CD4-positive, CD25-positive, alpha-beta regulatory T cell (primary cell): ENCODE measurements around the gene ACP6. TPM values are rescaled to one million over a fixed set of nuclear protein-coding genes. Genes with fewer than 3 reads are reported as not detected.

ENCODE experiments used
- ATAC-seq, 2 donors: fragments of 150-1000 bp; cut with Tn5 transposase; one replicate each; pipeline ENCODE4 v1.10.0; 2021; ENCODE audit warnings: low read depth in 2 of 2, moderate number of reproducible peaks in 2 of 2, moderate library complexity in 1 of 2
- DNase-seq, 3 donors: peaks; one replicate each; pipeline versions ENCODE4 v3.0.0 to v3.0.0-alpha.2; 2012 to 2022; ENCODE audit warnings: mixed read lengths in 1 of 3
- H3K27ac ChIP-seq: one replicate; pipeline ENCODE4 v1.7.0; 2013; ENCODE audit warnings: mild to moderate bottlenecking, low read length; ENCODE audit not compliant: insufficient read depth, poor library complexity, severe bottlenecking
- H3K27me3 ChIP-seq: one replicate; pipeline ENCODE4 v1.7.0; 2013; ENCODE audit warnings: low read length; ENCODE audit not compliant: control insufficient read depth, insufficient read depth
- H3K36me3 ChIP-seq: one replicate; pipeline ENCODE4 v1.7.0; 2013; ENCODE audit warnings: mild to moderate bottlenecking, low read length, moderate library complexity; ENCODE audit not compliant: control insufficient read depth, insufficient read depth
- H3K4me1 ChIP-seq: 2 replicates; pipeline ENCODE4 v1.7.0; 2013; ENCODE audit warnings: mild to moderate bottlenecking, low read length; ENCODE audit not compliant: insufficient read depth, control insufficient read depth, poor library complexity, severe bottlenecking
- H3K4me3 ChIP-seq: one replicate; pipeline ENCODE4 v1.7.0; 2013; ENCODE audit warnings: low read depth, mild to moderate bottlenecking, low read length, moderate library complexity
- H3K9me3 ChIP-seq, 2 experiments: 1 replicate in 1 of 2; 2 replicates in 1 of 2; pipeline ENCODE4 v1.7.0; 2013; ENCODE audit warnings: low read length in 2 of 2, mild to moderate bottlenecking in 1 of 2, moderate library complexity in 1 of 2; ENCODE audit not compliant: control insufficient read depth in 2 of 2
- H3K27ac Mint-ChIP-seq, 3 donors: one replicate each; pipeline ENCODE4 v1.8.0; 2020 to 2022; ENCODE audit warnings: mild to moderate bottlenecking in 3 of 3, mixed read lengths in 3 of 3, moderate library complexity in 2 of 3
- H3K27me3 Mint-ChIP-seq: one replicate; pipeline ENCODE4 v1.8.0; 2022; ENCODE audit warnings: mild to moderate bottlenecking, mixed read lengths
- H3K36me3 Mint-ChIP-seq: one replicate; pipeline ENCODE4 v1.8.0; 2020; ENCODE audit warnings: mixed read lengths
- H3K4me1 Mint-ChIP-seq, 4 donors: one replicate each; pipeline ENCODE4 v1.8.0; 2020 to 2022; ENCODE audit warnings: mixed read lengths in 4 of 4, mild to moderate bottlenecking in 1 of 4
- H3K4me3 Mint-ChIP-seq, 4 donors: one replicate each; pipeline ENCODE4 v1.8.0; 2020 to 2022; ENCODE audit warnings: mild to moderate bottlenecking in 4 of 4, mixed read lengths in 4 of 4, moderate library complexity in 3 of 4
- H3K9me3 Mint-ChIP-seq, 7 donors: one replicate each; pipeline ENCODE4 v1.8.0; 2020 to 2022; ENCODE audit warnings: mixed read lengths in 7 of 7, mild to moderate bottlenecking in 3 of 7, moderate library complexity in 2 of 7
- polyA plus RNA-seq, 4 donors: library from polyadenylated mRNA; unstranded; fragments of 300-500 nt; fragmentation: Illumina TruSeq; gene quantifications; one replicate each; pipeline ENCODE4 v1.2.3, GENCODE V29; 2021
- total RNA-seq: library from RNA; stranded (reverse); gene quantifications from one replicate; pipeline ENCODE4 v1.2.3, GENCODE V29; 2022

Gene ACP6
- total and polyA plus RNA-seq, 5 donors from 2014 or later, result 8.9 to 18.5 (median 12.6) TPM

GRCh38 chr1:147608596-147608995, 61.7 kb downstream of the ACP6 start:
- no peak for ATAC-seq
- Histone ChIP-seq H3K4me3 (no peak overlapping the region), H3K9me3 (no peaks in the 10 kb centered on the region), H3K36me3 (peaks cover 26% of the 10 kb centered on the region), H3K27me3 (no peaks in the 10 kb centered on the region), H3K27ac (no peak overlapping the region), H3K4me1 (no peaks in the 10 kb centered on the region)
- DNase-seq, result no peak
- H3K36me3 Mint-ChIP-seq, result peaks cover 47% of the 10 kb centered on the region
- no peaks in the 10 kb centered on the region for H3K9me3 Mint-ChIP-seq
- peaks cover 0 to 11% (median 4%) of the 10 kb centered on the region in 4 donors for H3K4me1 Mint-ChIP-seq
- H3K27ac Mint-ChIP-seq, result no peak overlapping the region
- no peak overlapping the region for H3K4me3 Mint-ChIP-seq
- H3K27me3 Mint-ChIP-seq, result no peaks in the 10 kb centered on the region

DNA sequence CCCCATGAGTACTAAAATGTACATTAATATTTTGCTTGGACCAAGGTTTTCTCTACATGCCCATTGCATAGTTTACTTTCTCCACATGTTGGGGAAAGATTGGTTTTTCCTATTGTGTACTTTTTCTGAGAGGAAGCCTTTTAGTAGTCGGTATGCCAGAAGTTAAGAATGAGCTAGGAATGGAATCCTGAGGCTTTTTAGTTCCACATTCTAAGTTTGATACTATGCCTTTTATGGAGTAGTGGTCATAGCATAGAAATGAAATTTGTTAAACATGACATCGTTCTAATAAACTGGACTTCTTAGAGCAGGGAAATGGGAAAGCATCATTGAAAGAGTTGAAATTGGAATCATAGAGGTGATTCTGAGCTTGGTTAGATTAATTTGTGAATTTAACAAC, 64.7 kb downstream of the ACP6 start:
- H3K4me1 Mint-ChIP-seq, result peaks cover 9 to 28% (median 23%) of the 10 kb centered on the region in 4 donors
- H3K4me3 Mint-ChIP-seq, result no peak overlapping the region

DNA sequence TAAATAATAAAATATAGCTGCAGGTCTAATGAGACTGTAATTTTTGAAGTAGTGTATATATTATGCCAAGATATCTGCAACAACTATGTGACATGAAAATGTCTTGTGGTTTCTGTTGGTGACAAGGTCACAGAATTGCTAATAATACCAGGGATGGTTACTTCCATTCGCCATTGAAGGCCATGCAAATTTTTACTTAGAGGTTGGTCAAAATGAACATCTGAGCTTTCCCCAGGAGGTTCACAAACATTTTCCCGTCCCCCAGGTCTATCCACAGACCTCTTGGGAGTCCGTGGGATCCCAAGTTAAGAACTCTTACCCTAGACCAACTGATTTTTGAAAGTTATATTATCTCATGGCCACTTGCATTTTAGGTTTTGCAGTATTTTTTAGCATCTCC, 66.3 kb downstream of the ACP6 start:
- ATAC-seq, result no peak
- DNase-seq, result no peak
- Mint-ChIP-seq H3K9me3 (no peaks in the 10 kb centered on the region), H3K27me3 (no peaks in the 10 kb centered on the region), H3K36me3 (peaks cover 24% of the 10 kb centered on the region), H3K27ac (no peak overlapping the region), H3K4me1 (peaks cover 9 to 28% (median 26%) of the 10 kb centered on the region in 4 donors), H3K4me3 (no peak overlapping the region)
- Histone ChIP-seq H3K27me3 (no peaks in the 10 kb centered on the region), H3K27ac (no peak overlapping the region), H3K4me3 (no peak overlapping the region), H3K9me3 (no peaks in the 10 kb centered on the region), H3K4me1 (peaks cover 14% of the 10 kb centered on the region), H3K36me3 (peaks cover 14% of the 10 kb centered on the region)

More for the DNA sequence above, 64.7 kb downstream of the ACP6 start:
- no peak for DNase-seq
- peaks cover 14% of the 10 kb centered on the region for H3K36me3 ChIP-seq
- no peaks in the 10 kb centered on the region for H3K27me3 ChIP-seq
- H3K4me3 ChIP-seq, result no peak overlapping the region
- H3K9me3 ChIP-seq, result no peaks in the 10 kb centered on the region
- no peaks in the 10 kb centered on the region for H3K9me3 Mint-ChIP-seq
- no peak overlapping the region for H3K27ac ChIP-seq
- H3K36me3 Mint-ChIP-seq, result peaks cover 31% of the 10 kb centered on the region
- ATAC-seq, result no peak
- no peaks in the 10 kb centered on the region for H3K27me3 Mint-ChIP-seq
- peaks cover 6% of the 10 kb centered on the region for H3K4me1 ChIP-seq
- H3K27ac Mint-ChIP-seq, result no peak overlapping the region

GRCh38 chr1:147600119-147601111, 69.9 kb downstream of the ACP6 start:
- Histone ChIP-seq H3K27me3 (no peaks in the 10 kb centered on the region), H3K4me3 (peak overlapping the region; percentile 60), H3K9me3 (no peaks in the 10 kb centered on the region), H3K36me3 (no peaks in the 10 kb centered on the region), H3K4me1 (peaks cover 22% of the 10 kb centered on the region), H3K27ac (peak overlapping the region; percentile 75)
- Mint-ChIP-seq H3K4me3 (peak overlapping the region; percentile 66 to 92 (median 88)), H3K27ac (peak overlapping the region; percentile 49 to 90 (median 54)), H3K9me3 (no peaks in the 10 kb centered on the region), H3K4me1 (peaks cover 9 to 35% (median 29%) of the 10 kb centered on the region in 4 donors), H3K36me3 (peaks cover 9% of the 10 kb centered on the region), H3K27me3 (peaks cover 14% of the 10 kb centered on the region)
- no peak for DNase-seq
- no peak for ATAC-seq

GRCh38 chr1:147599362-147600118, 70.8 kb downstream of the ACP6 start:
- peaks cover 9 to 32% (median 29%) of the 10 kb centered on the region in 4 donors for H3K4me1 Mint-ChIP-seq
- peak overlapping the region; percentile 62 for H3K4me3 ChIP-seq
- no peaks in the 10 kb centered on the region for H3K27me3 ChIP-seq
- peaks cover 14% of the 10 kb centered on the region for H3K27me3 Mint-ChIP-seq
- H3K36me3 Mint-ChIP-seq, result peaks cover 2% of the 10 kb centered on the region
- H3K4me3 Mint-ChIP-seq, result peak overlapping the region; percentile 87 to 96 (median 91)
- H3K36me3 ChIP-seq, result no peaks in the 10 kb centered on the region
- H3K4me1 ChIP-seq, result peaks cover 22% of the 10 kb centered on the region
- no peaks in the 10 kb centered on the region for H3K9me3 Mint-ChIP-seq
- DNase-seq (peak; percentile 94 to 97 (median 95)), ATAC-seq (peak; percentile 82 to 84)
- H3K27ac Mint-ChIP-seq, result peak overlapping the region in 2 of 3 donors; percentile 65 to 72
- peak overlapping the region; percentile 75 for H3K27ac ChIP-seq
- H3K9me3 ChIP-seq, result no peaks in the 10 kb centered on the region

DNA sequence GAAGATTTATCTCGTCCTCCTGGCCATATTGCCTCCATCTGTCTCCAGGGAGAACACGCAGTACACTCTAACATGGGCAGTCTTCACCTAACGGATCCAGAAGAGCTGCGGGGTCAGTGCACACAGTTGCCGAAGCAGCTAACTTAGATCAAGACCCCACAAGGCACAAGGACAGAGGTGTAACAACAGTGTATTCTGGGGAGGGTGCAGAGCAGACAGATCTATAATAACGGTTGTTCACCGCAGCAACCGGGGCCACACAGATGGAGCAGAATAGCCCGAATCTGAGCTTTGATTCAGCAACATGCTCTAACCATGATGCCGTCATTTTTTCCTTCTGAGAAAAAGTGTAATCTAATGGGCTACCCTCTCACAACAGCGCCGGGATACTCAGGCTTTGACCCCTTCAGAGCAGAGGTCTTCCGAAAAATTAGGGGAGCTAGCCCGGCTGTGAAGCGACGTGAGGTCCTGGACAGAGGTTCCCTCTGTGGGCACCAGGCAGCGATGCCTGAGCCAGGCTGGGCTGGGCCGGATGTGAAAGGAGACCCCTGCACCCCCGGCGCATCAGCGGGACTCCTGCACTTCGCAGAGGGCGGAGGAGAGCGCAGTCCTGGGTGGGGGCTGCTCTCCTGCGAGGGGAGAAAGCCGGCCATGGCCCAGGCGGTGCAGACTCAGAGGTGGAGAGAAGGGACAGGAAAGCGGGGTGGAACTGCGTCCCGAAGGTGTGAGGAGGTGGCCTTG, 71.5 kb downstream of the ACP6 start:
- no peaks in the 10 kb centered on the region for H3K36me3 ChIP-seq
- peaks cover 22% of the 10 kb centered on the region for H3K4me1 ChIP-seq
- no peaks in the 10 kb centered on the region for H3K9me3 Mint-ChIP-seq
- H3K27ac Mint-ChIP-seq, result peak overlapping the region; percentile 65 to 86 (median 72)
- H3K27ac ChIP-seq, result peak overlapping the region; percentile 75
- H3K27me3 Mint-ChIP-seq, result peaks cover 14% of the 10 kb centered on the region
- peak overlapping the region; percentile 62 for H3K4me3 ChIP-seq
- no peaks in the 10 kb centered on the region for H3K36me3 Mint-ChIP-seq
- no peaks in the 10 kb centered on the region for H3K9me3 ChIP-seq
- DNase-seq (peak; percentile 15 to 51 (median 30)), ATAC-seq (no peak)
- no peaks in the 10 kb centered on the region for H3K27me3 ChIP-seq
- H3K4me3 Mint-ChIP-seq, result peak overlapping the region; percentile 87 to 96 (median 91)
- H3K4me1 Mint-ChIP-seq, result peaks cover 9 to 31% (median 28%) of the 10 kb centered on the region in 4 donors

GRCh38 chr1:147597010-147597409, 73.3 kb downstream of the ACP6 start:
- Histone ChIP-seq H3K4me1 (peaks cover 22% of the 10 kb centered on the region), H3K36me3 (no peaks in the 10 kb centered on the region), H3K9me3 (no peaks in the 10 kb centered on the region), H3K4me3 (no peak overlapping the region), H3K27me3 (peaks cover 6% of the 10 kb centered on the region), H3K27ac (no peak overlapping the region)
- DNase-seq (no peak), ATAC-seq (no peak)
- Mint-ChIP-seq H3K9me3 (no peaks in the 10 kb centered on the region), H3K36me3 (no peaks in the 10 kb centered on the region), H3K27me3 (peaks cover 19% of the 10 kb centered on the region), H3K27ac (no peak overlapping the region), H3K4me3 (peak overlapping the region in 1 of 4 donors; percentile 92), H3K4me1 (peaks cover 9 to 22% (median 18%) of the 10 kb centered on the region in 4 donors)
